ENCODE measurements around the gene UBQLN4. TPM values are rescaled to one million over a fixed set of nuclear protein-coding genes. Genes with fewer than 3 reads are reported as not detected.

UBQLN4 gene
- total RNA-seq, 2 experiments from 2014 or later, result 30.8 to 34.0 TPM

DNA sequence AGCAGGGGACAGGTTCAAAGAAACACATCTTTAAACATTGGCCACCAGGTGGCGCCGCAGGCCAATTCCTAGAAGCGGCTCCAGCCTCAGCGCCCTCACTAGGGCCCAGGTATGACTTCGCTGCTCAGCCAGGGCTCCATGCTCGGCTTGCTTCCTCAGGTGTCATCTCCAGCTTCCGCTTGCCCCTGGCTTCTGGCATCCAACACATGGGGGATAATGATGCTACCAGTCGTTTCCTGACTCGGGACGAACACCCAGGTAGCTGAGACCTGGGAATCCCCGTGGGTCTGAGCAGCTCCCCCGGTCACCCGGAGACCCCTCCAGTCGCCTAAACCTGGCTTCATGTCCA lies 37.2 kb upstream of the UBQLN4 start:
- no peaks in the 10 kb centered on the region for H3K9me3 Mint-ChIP-seq
- peak; percentile 92 for DNase-seq
- peaks cover 31% of the 10 kb centered on the region for H3K27me3 Mint-ChIP-seq
- peaks cover 8% of the 10 kb centered on the region for H3K4me1 Mint-ChIP-seq
- POLR2A ChIA-PET, result no interaction called here
- CTCF ChIA-PET, result interaction anchor here (0.8 to 26.9 kb wide), 9 partner anchors 8 to 155 kb away, joined by 3 to 645 read pairs (median 4); partner anchors contain the start of gene LMNA
- no peak overlapping the region for H3K4me3 Mint-ChIP-seq
- H3K36me3 Mint-ChIP-seq (ENCODE audit: low read depth), result no peaks in the 10 kb centered on the region
- H3K27ac Mint-ChIP-seq, result no peak overlapping the region

DNA sequence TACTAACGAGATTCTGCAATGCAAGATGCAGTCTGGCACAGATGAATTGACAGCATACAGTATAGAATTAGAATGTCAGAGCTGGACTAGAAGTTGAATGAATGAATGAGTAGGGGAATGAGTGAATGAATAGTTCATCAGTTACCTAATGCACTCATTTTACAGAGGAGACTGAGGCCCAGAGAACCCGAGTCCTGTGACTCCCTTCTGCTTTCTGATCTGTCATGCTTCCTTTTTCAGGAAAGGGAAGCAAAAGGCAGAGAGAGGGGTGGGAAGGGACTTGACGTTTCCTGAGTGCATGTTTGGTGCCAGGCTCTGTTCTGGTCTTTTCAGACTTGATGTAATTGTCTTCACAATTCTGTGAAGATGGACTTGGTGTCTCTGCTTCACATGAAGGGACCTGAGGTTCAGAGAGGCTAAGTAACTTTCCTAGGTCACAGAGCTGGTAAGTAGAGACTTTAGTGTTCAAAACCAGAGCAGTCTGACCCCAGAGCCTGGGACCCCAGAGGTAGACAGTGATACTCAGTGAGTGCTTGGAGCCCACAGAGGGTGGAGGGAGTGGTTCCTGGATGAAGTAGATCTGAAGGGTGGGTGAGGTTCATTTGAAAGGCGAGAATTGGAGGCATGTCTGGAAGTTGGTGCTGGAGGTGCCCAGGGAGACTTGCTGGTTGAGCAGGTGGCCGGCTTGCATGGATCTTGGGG lies 36.7 kb upstream of the UBQLN4 start:
- Mint-ChIP-seq H3K4me1 (peaks cover 4% of the 10 kb centered on the region), H3K27me3 (peaks cover 36% of the 10 kb centered on the region), H3K4me3 (no peak overlapping the region), H3K9me3 (no peaks in the 10 kb centered on the region), H3K36me3 (ENCODE audit: low read depth) (no peaks in the 10 kb centered on the region), H3K27ac (no peak overlapping the region)
- DNase-seq, result no peak
- ChIA-PET CTCF (interaction anchor here (0.6 to 26.9 kb wide), 12 partner anchors 9 to 258 kb away, joined by 3 to 645 read pairs (median 4); partner anchors contain the start of gene LMNA), POLR2A (no interaction called here)

DNA sequence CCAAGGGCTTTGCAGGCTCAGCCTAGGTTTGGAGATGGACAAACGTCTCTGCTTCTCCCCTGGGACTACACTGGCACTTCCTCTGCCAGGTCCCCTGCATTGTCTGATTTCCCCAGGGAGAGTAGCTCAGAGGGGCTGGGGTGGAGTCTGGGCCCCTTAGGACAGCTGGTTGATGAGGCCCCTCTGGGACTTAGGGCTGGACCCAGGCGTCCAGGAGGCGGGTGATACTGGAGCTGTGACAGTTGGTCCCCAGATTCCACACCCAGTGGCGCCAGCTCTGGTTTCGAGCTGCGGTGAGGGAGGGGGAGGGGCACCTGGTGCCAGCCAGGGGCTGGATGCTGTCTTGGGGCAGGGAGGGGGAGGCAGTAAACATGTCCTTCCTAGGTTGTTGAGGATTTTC lies 36.1 kb upstream of the UBQLN4 start:
- DNase-seq, result no peak
- Mint-ChIP-seq H3K27me3 (peaks cover 41% of the 10 kb centered on the region), H3K4me3 (no peak overlapping the region), H3K4me1 (peaks cover 1% of the 10 kb centered on the region), H3K9me3 (no peaks in the 10 kb centered on the region), H3K36me3 (ENCODE audit: low read depth) (no peaks in the 10 kb centered on the region), H3K27ac (no peak overlapping the region)
- ChIA-PET CTCF (interaction anchor here (0.6 to 26.9 kb wide), 7 partner anchors 9 to 258 kb away, joined by 3 to 645 read pairs (median 4); partner anchors contain the start of gene LMNA), POLR2A (no interaction called here)

DNA sequence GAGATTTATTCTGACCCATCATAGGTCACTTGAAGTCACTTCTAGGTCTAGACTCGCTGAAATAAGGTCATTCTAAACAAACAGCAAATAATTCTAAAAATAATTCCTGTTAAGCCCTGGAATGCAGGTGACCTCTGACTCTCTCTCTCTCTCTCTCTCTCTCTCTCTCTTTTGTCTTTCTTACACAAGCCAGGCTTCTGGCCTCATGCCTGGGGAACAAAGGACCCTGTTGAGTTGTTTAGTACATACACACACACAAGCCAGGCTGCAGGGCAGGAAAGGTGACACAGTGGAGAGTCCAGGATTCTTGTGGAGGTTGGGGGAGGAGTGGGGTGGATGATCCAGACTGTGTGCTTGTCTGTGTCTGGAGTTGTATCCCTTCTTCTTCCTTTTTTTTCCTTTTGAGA lies 32.7 kb upstream of the UBQLN4 start:
- Mint-ChIP-seq H3K36me3 (ENCODE audit: low read depth) (no peaks in the 10 kb centered on the region), H3K4me3 (no peak overlapping the region), H3K27ac (no peak overlapping the region), H3K9me3 (no peaks in the 10 kb centered on the region), H3K27me3 (peaks cover 51% of the 10 kb centered on the region), H3K4me1 (peaks cover 5% of the 10 kb centered on the region)
- DNase-seq, result no peak
- ChIA-PET POLR2A (no interaction called here), CTCF (interaction anchor here (1.3 to 26.9 kb wide), 2 partner anchors 11 to 37 kb away, joined by 4 to 645 read pairs; partner anchors contain the start of gene LMNA)

DNA sequence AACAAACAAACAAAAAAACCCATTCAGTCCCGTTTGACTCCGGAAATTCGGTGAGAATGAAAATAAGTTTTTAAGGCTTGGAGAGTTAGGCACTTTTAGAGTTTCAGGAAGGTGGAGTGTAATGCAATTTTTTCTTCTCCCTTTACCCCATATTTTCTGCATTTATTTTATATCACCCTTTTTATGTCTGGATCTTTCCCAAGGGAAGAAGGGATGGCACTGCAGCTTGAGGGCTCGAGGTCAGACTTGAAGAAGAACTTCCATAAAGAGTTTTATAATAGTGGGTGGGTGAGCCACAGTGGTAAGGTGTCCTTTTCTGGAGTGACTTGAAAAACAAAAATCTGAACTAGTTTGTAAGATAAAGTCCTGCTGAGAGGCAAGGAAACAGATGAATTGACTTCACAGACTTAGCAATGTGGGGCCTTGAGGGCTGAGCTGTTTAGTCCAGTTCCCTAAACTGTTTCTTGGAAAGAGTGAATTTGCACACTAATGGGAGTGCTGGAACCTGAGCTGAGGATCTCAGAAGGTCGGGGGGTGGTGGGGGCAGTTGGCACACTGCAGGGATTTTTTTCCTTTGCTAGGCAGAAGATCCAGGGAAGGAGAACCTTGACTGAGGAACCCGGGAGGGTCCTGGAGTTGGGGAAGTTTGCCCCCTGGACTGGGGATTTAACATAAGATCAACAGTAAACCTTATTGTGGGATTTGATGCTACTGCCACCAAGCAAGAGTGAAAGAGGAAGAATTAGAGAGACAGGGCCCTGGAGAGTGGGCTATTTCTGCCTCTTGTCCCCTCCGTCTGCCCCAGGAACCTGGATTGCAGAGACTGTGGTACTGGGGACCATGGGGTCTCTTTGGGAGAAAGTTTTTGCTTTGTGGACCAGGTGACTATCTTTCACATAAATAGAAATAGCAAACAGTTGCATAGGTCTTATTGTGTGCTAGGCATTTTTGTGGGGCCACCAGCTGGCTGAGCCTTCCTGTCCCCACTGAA lies 30.5 kb upstream of the UBQLN4 start:
- ChIA-PET CTCF (interaction anchor here (0.8 to 26.9 kb wide), 3 partner anchors 10 to 40 kb away, joined by 4 to 645 read pairs (median 4); partner anchors contain the start of gene LMNA), POLR2A (no interaction called here)
- Mint-ChIP-seq H3K27me3 (peaks cover 62% of the 10 kb centered on the region), H3K4me3 (peak overlapping the region; percentile 75), H3K4me1 (peaks cover 4% of the 10 kb centered on the region), H3K9me3 (no peaks in the 10 kb centered on the region), H3K27ac (no peak overlapping the region), H3K36me3 (ENCODE audit: low read depth) (no peaks in the 10 kb centered on the region)
- DNase-seq, result no peak

DNA sequence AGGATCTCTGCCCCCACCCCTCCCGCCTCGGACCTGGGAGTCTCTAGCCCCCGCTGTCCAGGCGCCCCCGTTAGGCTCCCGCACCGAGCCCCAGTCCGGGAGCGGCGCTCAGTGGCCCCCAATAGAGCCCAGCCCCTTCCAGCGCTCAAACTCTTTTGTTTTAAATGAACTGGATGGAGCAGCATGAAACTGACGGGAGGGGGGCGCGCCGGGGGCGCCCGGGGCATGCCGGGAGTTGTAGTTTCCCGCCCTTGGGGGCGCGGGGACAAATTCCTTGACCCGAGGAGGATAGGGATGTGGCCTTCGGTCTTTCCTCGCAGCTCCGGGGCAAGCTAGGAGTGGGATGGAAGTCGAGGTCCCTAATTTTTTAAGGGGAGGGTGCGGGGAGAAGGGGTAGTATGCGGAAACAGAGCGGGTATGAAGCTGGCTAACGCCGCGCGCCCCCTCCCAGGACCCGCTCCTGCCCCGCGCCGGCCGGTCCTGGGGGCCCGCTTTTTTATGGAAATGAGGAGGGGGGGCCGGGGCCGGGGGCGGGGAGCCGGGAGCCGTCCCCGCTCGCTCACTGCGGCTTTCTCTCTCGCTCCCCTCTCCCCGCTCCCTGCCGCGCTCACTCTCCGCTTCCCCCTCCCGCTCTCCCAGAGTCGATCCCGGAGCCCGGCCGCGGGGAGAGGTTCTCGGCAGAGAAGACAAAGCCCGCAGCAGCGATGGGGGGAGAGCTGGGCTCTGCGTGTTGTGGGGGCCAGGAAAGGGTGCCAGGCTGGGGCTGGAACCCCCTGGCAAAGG lies 28.9 kb upstream of the UBQLN4 start, which contains the start of gene MEX3A:
MEX3A (minus strand) TSS at position 157 of the 783 bp plus-strand sequence. CDS start 467 bp downstream, outside the sequence.
- POLR2A ChIA-PET, result interaction anchor here (0.6 kb wide), 1 partner anchor 223 kb away, joined by 3 read pairs; the partner anchor contains the start of gene SYT11

DNA sequence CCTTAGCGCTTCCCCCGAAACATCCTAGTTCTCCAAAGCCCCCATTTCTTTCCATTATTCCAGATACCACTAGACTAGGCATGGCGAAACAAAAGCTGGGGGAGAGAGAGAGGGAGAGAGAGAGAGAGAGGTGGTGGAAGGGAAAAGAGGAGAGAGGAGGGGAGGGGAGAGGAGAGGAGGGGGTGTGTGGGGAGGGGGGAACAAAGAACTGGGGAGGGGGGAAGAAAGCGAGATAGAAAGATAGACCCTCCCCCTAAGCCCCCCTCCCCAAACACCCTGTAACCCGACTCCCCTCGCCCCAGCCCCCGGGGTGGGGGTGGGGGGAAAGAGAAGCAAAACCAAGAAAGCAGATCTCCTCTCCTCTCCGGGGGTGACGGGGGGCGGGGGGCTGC lies 28.3 kb upstream of the UBQLN4 start:
- H3K27me3 Mint-ChIP-seq, result peaks cover 64% of the 10 kb centered on the region

More for the DNA sequence above, 28.9 kb upstream of the UBQLN4 start, which contains the start of gene MEX3A:
- peak; percentile 61 for DNase-seq
- Mint-ChIP-seq H3K27ac (peak within 1 kb of the TSS; percentile 21), H3K36me3 (ENCODE audit: low read depth) (no peaks in the 10 kb centered on the region), H3K4me1 (peaks cover 4% of the 10 kb centered on the region), H3K4me3 (peak within 1 kb of the TSS; percentile 75), H3K9me3 (no peaks in the 10 kb centered on the region), H3K27me3 (peaks cover 70% of the 10 kb centered on the region)
- CTCF ChIA-PET, result interaction anchor here (0.6 to 0.8 kb wide), 2 partner anchors 18 to 433 kb away, joined by 3 read pairs; no protein-coding TSS in a partner anchor

DNA sequence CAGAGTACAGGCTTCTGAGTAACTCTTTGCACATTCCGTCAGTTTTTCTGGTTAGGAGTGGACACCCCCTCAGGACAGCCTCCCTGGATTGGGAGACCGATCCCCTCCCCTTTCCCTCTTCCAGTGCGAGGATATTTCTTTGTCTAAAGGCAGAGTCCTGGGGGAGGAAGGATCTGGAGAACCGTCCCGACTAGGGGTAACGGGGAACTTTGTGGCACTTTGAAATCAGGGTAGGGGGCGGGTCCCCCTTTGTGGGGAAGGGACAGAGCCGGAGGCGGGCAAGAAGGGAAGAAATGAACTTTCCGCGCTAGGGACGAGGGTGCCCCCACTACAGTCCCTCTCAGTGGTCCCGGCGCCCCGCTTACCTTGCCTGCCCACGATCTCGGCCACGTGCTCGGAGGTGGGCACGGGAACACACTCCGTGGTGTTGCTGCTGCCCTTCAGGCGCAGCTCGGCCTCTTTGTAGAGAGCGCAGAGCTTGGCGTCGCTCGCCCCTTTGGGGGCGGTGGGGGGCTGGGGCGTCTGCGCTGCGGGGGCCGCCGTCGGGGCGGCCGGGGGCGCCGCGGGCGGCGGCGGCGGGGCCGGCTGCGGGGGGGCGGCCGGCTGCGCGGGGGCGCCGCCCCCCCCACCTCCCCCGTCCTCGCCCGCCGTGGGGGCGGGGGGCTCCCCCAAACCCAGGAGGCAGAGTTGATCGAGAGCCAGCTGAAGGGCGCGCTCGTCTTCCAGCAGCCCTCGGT lies 27.8 kb upstream of the UBQLN4 start:
- peak overlapping the region; percentile 75 for H3K4me3 Mint-ChIP-seq
- no peaks in the 10 kb centered on the region for H3K9me3 Mint-ChIP-seq
- CTCF ChIA-PET, result no interaction called here
- no peaks in the 10 kb centered on the region for H3K36me3 Mint-ChIP-seq (ENCODE audit: low read depth)
- peaks cover 4% of the 10 kb centered on the region for H3K4me1 Mint-ChIP-seq
- no peak for DNase-seq
- H3K27ac Mint-ChIP-seq, result no peak overlapping the region
- H3K27me3 Mint-ChIP-seq, result peaks cover 63% of the 10 kb centered on the region
- POLR2A ChIA-PET, result no interaction called here

More for the DNA sequence above, 28.3 kb upstream of the UBQLN4 start:
- Mint-ChIP-seq H3K27ac (no peak overlapping the region), H3K4me3 (peak overlapping the region; percentile 75), H3K4me1 (peaks cover 4% of the 10 kb centered on the region), H3K36me3 (ENCODE audit: low read depth) (no peaks in the 10 kb centered on the region), H3K9me3 (no peaks in the 10 kb centered on the region)
- ChIA-PET CTCF (no interaction called here), POLR2A (interaction anchor here (0.6 kb wide), 1 partner anchor 223 kb away, joined by 3 read pairs; the partner anchor contains the start of gene SYT11)
- no peak for DNase-seq

DNA sequence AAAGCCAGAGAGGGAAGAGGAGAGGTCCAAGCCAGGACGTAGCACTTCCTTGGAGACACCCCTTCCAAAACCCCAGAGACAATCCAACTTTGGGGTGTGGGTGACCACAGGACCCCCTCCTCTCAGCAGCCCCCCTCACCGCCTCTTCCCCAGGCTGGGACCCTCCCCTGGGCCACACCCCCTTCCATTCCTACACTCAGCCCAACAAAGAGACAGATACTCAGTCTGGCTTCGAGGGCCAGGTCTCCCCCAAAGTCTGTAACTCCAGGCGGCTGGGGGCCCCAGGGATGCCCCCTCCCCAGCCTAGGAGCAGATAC lies 27.2 kb upstream of the UBQLN4 start:
- ChIA-PET POLR2A (no interaction called here), CTCF (interaction anchor here (1.2 kb wide), 1 partner anchor 14 kb away, joined by 6 read pairs; no protein-coding TSS in a partner anchor)
- no peak overlapping the region for H3K27ac Mint-ChIP-seq

DNA sequence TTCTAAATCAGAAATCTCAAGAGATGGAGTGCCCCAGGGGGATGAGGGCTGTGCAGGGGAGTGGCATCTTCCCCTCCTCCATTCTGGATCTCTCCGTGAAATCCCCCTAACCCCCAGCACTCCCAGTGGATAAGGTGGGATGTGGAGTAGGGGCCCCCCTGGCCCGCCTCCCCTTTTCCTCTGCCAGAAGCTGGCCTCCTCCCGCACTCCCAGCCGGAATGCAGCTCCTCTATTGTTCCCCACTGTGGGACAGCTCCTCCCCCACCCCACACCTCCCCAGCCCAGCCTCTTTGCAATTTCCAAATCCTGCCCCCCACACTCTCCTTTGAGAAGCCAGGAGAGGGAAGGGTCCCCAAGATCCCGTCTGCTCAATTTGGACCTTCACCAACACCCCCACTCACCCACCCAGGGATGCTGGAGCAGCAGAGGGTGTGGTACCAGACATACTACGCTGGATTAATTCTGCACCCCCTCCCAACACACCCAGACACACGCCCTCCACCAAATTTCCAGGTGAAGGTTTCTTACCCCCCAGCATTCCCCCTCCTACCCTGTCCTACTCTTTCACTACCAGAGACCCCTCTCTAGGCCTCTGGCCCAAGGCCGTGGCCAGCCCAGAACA lies 26.8 kb upstream of the UBQLN4 start:
- CTCF ChIA-PET, result interaction anchor here (1.2 to 1.6 kb wide), 2 partner anchors 14 to 49 kb away, joined by 3 to 6 read pairs; no protein-coding TSS in a partner anchor
- Mint-ChIP-seq H3K4me3 (no peak overlapping the region), H3K27me3 (peaks cover 59% of the 10 kb centered on the region)

More for the DNA sequence above, 27.2 kb upstream of the UBQLN4 start:
- H3K9me3 Mint-ChIP-seq, result no peaks in the 10 kb centered on the region
- H3K27me3 Mint-ChIP-seq, result peaks cover 59% of the 10 kb centered on the region
- DNase-seq, result no peak
- peaks cover 4% of the 10 kb centered on the region for H3K4me1 Mint-ChIP-seq
- H3K36me3 Mint-ChIP-seq (ENCODE audit: low read depth), result no peaks in the 10 kb centered on the region
- H3K4me3 Mint-ChIP-seq, result no peak overlapping the region

DNA sequence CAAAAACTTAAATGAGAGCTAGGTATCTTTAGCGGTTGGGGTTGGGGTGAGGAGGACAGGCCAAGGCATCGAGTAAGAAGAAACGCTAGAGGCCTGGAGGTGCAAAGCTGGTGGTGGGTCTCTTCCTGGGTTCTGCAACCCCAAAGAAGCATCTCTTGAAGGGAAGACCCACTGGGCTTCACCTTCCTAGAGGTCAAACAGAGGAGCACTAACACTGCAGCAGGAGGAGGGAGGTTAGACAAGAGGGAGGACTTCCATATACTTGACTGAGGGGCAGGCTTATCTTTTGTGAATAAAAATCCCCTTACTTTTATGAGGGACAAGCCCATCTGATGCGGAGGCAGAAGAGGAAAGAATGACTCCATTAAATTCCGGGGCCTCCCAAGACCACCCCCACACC lies 26.2 kb upstream of the UBQLN4 start:
- ChIA-PET POLR2A (no interaction called here), CTCF (interaction anchor here (1.2 to 1.6 kb wide), 2 partner anchors 13 to 50 kb away, joined by 3 to 6 read pairs; no protein-coding TSS in a partner anchor)
- Mint-ChIP-seq H3K27me3 (peaks cover 56% of the 10 kb centered on the region), H3K27ac (no peak overlapping the region), H3K4me1 (peaks cover 7% of the 10 kb centered on the region), H3K36me3 (ENCODE audit: low read depth) (no peaks in the 10 kb centered on the region), H3K4me3 (no peak overlapping the region), H3K9me3 (no peaks in the 10 kb centered on the region)
- no peak for DNase-seq

More for the DNA sequence above, 26.8 kb upstream of the UBQLN4 start:
- POLR2A ChIA-PET, result no interaction called here
- DNase-seq, result no peak
- H3K36me3 Mint-ChIP-seq (ENCODE audit: low read depth), result no peaks in the 10 kb centered on the region
- H3K4me1 Mint-ChIP-seq, result peaks cover 7% of the 10 kb centered on the region
- H3K9me3 Mint-ChIP-seq, result no peaks in the 10 kb centered on the region
- H3K27ac Mint-ChIP-seq, result no peak overlapping the region
